ENCODE results near the gene ATP2C1. TPM values are rescaled to one million over a fixed set of nuclear protein-coding genes. Genes with fewer than 3 reads are reported as not detected.
A peak's percentile ranks its signal among the peaks of the same experiment; 100 is the strongest.
"Not testable (repeated sequence)": the region's sequence is repeated elsewhere in the genome, so short reads cannot be mapped to it uniquely, and the experiment has no call there.

The ATP2C1 gene
- total RNA-seq, 8 experiments from 2014 or later, result 41.6 to 79.3 (median 65.7) TPM

GRCh38 chr3:130960139-130960795 is 66.4 kb downstream of the ATP2C1 start:
- 42 to 100% (median 88%) methylated on average over 1 to 4 of the region's 5 CpGs for WGBS, 10 experiments
- peaks cover 3 to 5% of the 10 kb centered on the region in 2 donors for H3K4me1 ChIP-seq (replicated peaks in 1 of 2)
- in situ Hi-C loops (cut with MboI; ENCODE audit: low pct_unique_long_range_greater_than_20kb in 2 of 9, low sequenced_read_pairs in 9 of 9, unreplicated experiment in 9 of 9), result no loop called here
- no peak overlapping the region for H3K27ac ChIP-seq
- H3K4me3 ChIP-seq, result no peak overlapping the region
- no peak for ATAC-seq (replicated peaks in 6 of 8)

- in situ Hi-C loops (cut with MboI; ENCODE audit: low pct_unique_long_range_greater_than_20kb in 2 of 9, low sequenced_read_pairs in 9 of 9, unreplicated experiment in 9 of 9), result no loop called here
- Histone ChIP-seq H3K4me3 (no peak overlapping the region), H3K4me1 (replicated peaks in 1 of 2) (peaks cover 3 to 5% of the 10 kb centered on the region in 2 donors), H3K27ac (no peak overlapping the region)
- no peak for ATAC-seq (replicated peaks in 6 of 8)
Observed at GRCh38 chr3:130961458-130961857, 67.6 kb downstream of the ATP2C1 start.

- WGBS, 10 experiments, result 72 to 100% (median 89%) methylated on average over 2 of the region's 2 CpGs; no CpG with 5 or more reads in 3 of the 10 experiments
- in situ Hi-C loops (cut with MboI; ENCODE audit: low pct_unique_long_range_greater_than_20kb in 2 of 9, low sequenced_read_pairs in 9 of 9, unreplicated experiment in 9 of 9), result no loop called here
- no peak overlapping the region for H3K4me3 ChIP-seq
- no peak for ATAC-seq (replicated peaks in 6 of 8)
- H3K27ac ChIP-seq, result peak overlapping the region in 1 of 2 donors; percentile 23
- H3K4me1 ChIP-seq (replicated peaks in 1 of 2), result peaks cover 3 to 5% of the 10 kb centered on the region in 2 donors
Observed at GRCh38 chr3:130963444-130963843, 69.6 kb downstream of the ATP2C1 start.

GRCh38 chr3:130963878-130964277 is 70.0 kb downstream of the ATP2C1 start:
- 40 to 89% (median 59%) methylated on average over 1 to 3 of the region's 3 CpGs; no CpG with 5 or more reads in 1 of the 10 experiments for WGBS, 10 experiments
- peaks cover 3 to 5% of the 10 kb centered on the region in 2 donors for H3K4me1 ChIP-seq (replicated peaks in 1 of 2)
- no peak overlapping the region for H3K27ac ChIP-seq
- H3K4me3 ChIP-seq, result no peak overlapping the region
- ATAC-seq (replicated peaks in 6 of 8), result peak; percentile 47 to 84 (median 60)
- in situ Hi-C loops (cut with MboI; ENCODE audit: low pct_unique_long_range_greater_than_20kb in 2 of 9, low sequenced_read_pairs in 9 of 9, unreplicated experiment in 9 of 9), result no loop called here

GRCh38 chr3:130967281-130967680 is 73.4 kb downstream of the ATP2C1 start:
- no peak for ATAC-seq (replicated peaks in 6 of 8)
- in situ Hi-C loops (cut with MboI; ENCODE audit: low pct_unique_long_range_greater_than_20kb in 2 of 9, low sequenced_read_pairs in 9 of 9, unreplicated experiment in 9 of 9), result no loop called here
- no peak overlapping the region for H3K4me3 ChIP-seq
- WGBS, 10 experiments, result 80 to 100% (median 100%) methylated on average over 1 to 2 of the region's 2 CpGs; no CpG with 5 or more reads in 1 of the 10 experiments
- peaks cover 3 to 5% of the 10 kb centered on the region in 2 donors for H3K4me1 ChIP-seq (replicated peaks in 1 of 2)
- H3K27ac ChIP-seq, result no peak overlapping the region

- peaks cover 3 to 5% of the 10 kb centered on the region in 2 donors for H3K4me1 ChIP-seq (replicated peaks in 1 of 2)
- in situ Hi-C loops (cut with MboI; ENCODE audit: low pct_unique_long_range_greater_than_20kb in 2 of 9, low sequenced_read_pairs in 9 of 9, unreplicated experiment in 9 of 9), result no loop called here
- no peak overlapping the region for H3K27ac ChIP-seq
- H3K4me3 ChIP-seq, result no peak overlapping the region
- ATAC-seq (replicated peaks in 6 of 8), result no peak
- WGBS, 10 experiments, result 82 to 100% (median 100%) methylated on average over 1 to 3 of the region's 3 CpGs; no CpG with 5 or more reads in 1 of the 10 experiments
Observed at GRCh38 chr3:130968221-130968620, 74.3 kb downstream of the ATP2C1 start.

GRCh38 chr3:130969621-130970020 is 75.7 kb downstream of the ATP2C1 start:
- 80 to 100% (median 94%) methylated on average over 1 to 2 of the region's 2 CpGs; no CpG with 5 or more reads in 3 of the 10 experiments for WGBS, 10 experiments
- ATAC-seq (replicated peaks in 6 of 8), result no peak
- Histone ChIP-seq H3K4me3 (no peak overlapping the region), H3K4me1 (replicated peaks in 1 of 2) (no peaks in the 10 kb centered on the region), H3K27ac (no peak overlapping the region)
- in situ Hi-C loops (cut with MboI; ENCODE audit: low pct_unique_long_range_greater_than_20kb in 2 of 9, low sequenced_read_pairs in 9 of 9, unreplicated experiment in 9 of 9), result no loop called here

GRCh38 chr3:130971208-130971607 is 77.3 kb downstream of the ATP2C1 start:
- no peak overlapping the region for H3K27ac ChIP-seq
- H3K4me3 ChIP-seq, result no peak overlapping the region
- ATAC-seq (replicated peaks in 6 of 8), result no peak
- in situ Hi-C loops (cut with MboI; ENCODE audit: low pct_unique_long_range_greater_than_20kb in 2 of 9, low sequenced_read_pairs in 9 of 9, unreplicated experiment in 9 of 9), result no loop called here
- H3K4me1 ChIP-seq (replicated peaks in 1 of 2), result no peaks in the 10 kb centered on the region

GRCh38 chr3:130972592-130972991 is 78.7 kb downstream of the ATP2C1 start:
- H3K4me3 ChIP-seq; H3K4me1 ChIP-seq (replicated peaks in 1 of 2); ATAC-seq (replicated peaks in 6 of 8); H3K27ac ChIP-seq; in situ Hi-C loops (cut with MboI; ENCODE audit: low pct_unique_long_range_greater_than_20kb in 2 of 9, low sequenced_read_pairs in 9 of 9, unreplicated experiment in 9 of 9): not testable (repeated sequence)
- WGBS, 10 experiments, result 100% methylated on average over 2 of the region's 2 CpGs; no CpG with 5 or more reads in 9 of the 10 experiments

GRCh38 chr3:130973406-130973805 is 79.5 kb downstream of the ATP2C1 start:
- in situ Hi-C loops (cut with MboI; ENCODE audit: low pct_unique_long_range_greater_than_20kb in 2 of 9, low sequenced_read_pairs in 9 of 9, unreplicated experiment in 9 of 9), result no loop called here
- ATAC-seq (replicated peaks in 6 of 8), result no peak
- Histone ChIP-seq H3K4me3 (no peak overlapping the region), H3K4me1 (replicated peaks in 1 of 2) (no peaks in the 10 kb centered on the region), H3K27ac (no peak overlapping the region)
- WGBS, 10 experiments, result 33 to 96% (median 77%) methylated on average over 2 to 5 of the region's 5 CpGs; no CpG with 5 or more reads in 3 of the 10 experiments

GRCh38 chr3:130974201-130974600 is 80.3 kb downstream of the ATP2C1 start:
- WGBS, 10 experiments, result 77 to 100% (median 100%) methylated on average over 1 to 2 of the region's 2 CpGs; no CpG with 5 or more reads in 5 of the 10 experiments
- Histone ChIP-seq H3K4me1 (replicated peaks in 1 of 2) (no peaks in the 10 kb centered on the region), H3K27ac (no peak overlapping the region), H3K4me3 (no peak overlapping the region)
- no peak for ATAC-seq (replicated peaks in 6 of 8)
- in situ Hi-C loops (cut with MboI; ENCODE audit: low pct_unique_long_range_greater_than_20kb in 2 of 9, low sequenced_read_pairs in 9 of 9, unreplicated experiment in 9 of 9), result no loop called here

GRCh38 chr3:130975251-130975650 is 81.4 kb downstream of the ATP2C1 start:
- WGBS, 10 experiments, result 89 to 100% (median 100%) methylated on average over 1 to 3 of the region's 3 CpGs; no CpG with 5 or more reads in 4 of the 10 experiments
- no peaks in the 10 kb centered on the region for H3K4me1 ChIP-seq (replicated peaks in 1 of 2)
- in situ Hi-C loops (cut with MboI; ENCODE audit: low pct_unique_long_range_greater_than_20kb in 2 of 9, low sequenced_read_pairs in 9 of 9, unreplicated experiment in 9 of 9), result no loop called here
- no peak overlapping the region for H3K4me3 ChIP-seq
- ATAC-seq (replicated peaks in 6 of 8), result no peak
- no peak overlapping the region for H3K27ac ChIP-seq

GRCh38 chr3:130976706-130977105 is 82.8 kb downstream of the ATP2C1 start:
- Histone ChIP-seq H3K4me3 (no peak overlapping the region), H3K27ac (no peak overlapping the region), H3K4me1 (replicated peaks in 1 of 2) (no peaks in the 10 kb centered on the region)
- WGBS, 10 experiments, result 40 to 96% (median 83%) methylated on average over 1 to 4 of the region's 4 CpGs; no CpG with 5 or more reads in 2 of the 10 experiments
- in situ Hi-C loops (cut with MboI; ENCODE audit: low pct_unique_long_range_greater_than_20kb in 2 of 9, low sequenced_read_pairs in 9 of 9, unreplicated experiment in 9 of 9), result no loop called here
- no peak for ATAC-seq (replicated peaks in 6 of 8)

- no peak overlapping the region for H3K27ac ChIP-seq
- in situ Hi-C loops (cut with MboI; ENCODE audit: low pct_unique_long_range_greater_than_20kb in 2 of 9, low sequenced_read_pairs in 9 of 9, unreplicated experiment in 9 of 9), result no loop called here
- peak in 2 of 8 experiments; percentile 28 to 63 for ATAC-seq (replicated peaks in 6 of 8)
- no peak overlapping the region for H3K4me3 ChIP-seq
- H3K4me1 ChIP-seq (replicated peaks in 1 of 2), result no peaks in the 10 kb centered on the region
- 0 to 100% (median 89%) methylated on average over 1 to 2 of the region's 2 CpGs for WGBS, 10 experiments
Observed at GRCh38 chr3:130979117-130979516, 85.2 kb downstream of the ATP2C1 start.

Measured in motor neuron (in vitro differentiated cells).